DMS 273 (cell line): ENCODE measurements around the gene GOLGA3.
"Not testable (repeated sequence)": the region's sequence is repeated elsewhere in the genome, so short reads cannot be mapped to it uniquely, and the experiment has no call there.

Experiments used
- DNase-seq: peaks from one replicate; lab custom pipeline; 2025; ENCODE audit not compliant: unreplicated experiment; lab: John Stamatoyannopoulos, UW

The GOLGA3 gene

GRCh38 chr12:132754160-132754932 is 74.3 kb downstream of the GOLGA3 start:
- DNase-seq: no peak

- not testable (repeated sequence) for DNase-seq
These were observed 75.0 kb downstream of the GOLGA3 start for GRCh38 chr12:132753670-132754069.

DNA sequence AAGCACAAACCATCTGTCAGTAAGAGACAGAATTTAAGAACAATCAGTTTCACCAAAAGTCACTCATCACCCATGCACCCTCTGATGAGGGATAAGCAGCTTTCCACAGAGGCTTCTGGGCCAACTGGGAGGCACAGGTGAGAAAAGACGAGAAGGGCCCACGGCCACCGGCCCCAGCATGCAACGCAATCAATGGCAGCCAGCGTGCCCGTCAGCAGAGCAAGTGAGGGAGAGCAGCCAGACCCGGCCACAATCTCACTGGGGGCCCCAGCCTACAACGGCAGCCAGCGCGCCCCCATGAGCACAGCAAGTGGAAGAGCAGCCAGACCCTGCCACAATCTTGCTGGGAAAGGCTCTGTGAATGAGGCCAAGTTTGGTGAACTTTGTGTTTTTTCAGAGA is 80.3 kb downstream of the GOLGA3 start:
- no peak for DNase-seq

DNA sequence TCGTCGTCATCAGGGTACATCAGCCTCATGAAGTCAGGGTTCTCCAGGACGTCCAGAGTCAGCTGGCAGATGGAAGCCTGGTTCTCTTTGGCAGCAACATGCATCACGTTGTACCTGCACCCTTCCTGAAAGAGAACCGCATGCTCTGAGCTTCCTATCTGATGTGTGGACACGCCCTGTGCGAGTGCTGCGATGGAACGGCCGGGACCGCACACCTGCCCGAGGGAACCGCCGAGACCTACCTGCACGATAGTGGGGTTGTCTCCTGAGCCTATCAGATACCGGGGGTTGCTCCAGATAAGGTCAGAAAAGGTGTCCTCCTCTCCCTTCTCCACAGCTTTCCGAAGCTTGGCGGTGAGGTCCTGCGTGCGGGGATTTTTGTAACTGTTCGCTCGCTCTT is 80.8 kb downstream of the GOLGA3 start:
- no peak for DNase-seq

DNA sequence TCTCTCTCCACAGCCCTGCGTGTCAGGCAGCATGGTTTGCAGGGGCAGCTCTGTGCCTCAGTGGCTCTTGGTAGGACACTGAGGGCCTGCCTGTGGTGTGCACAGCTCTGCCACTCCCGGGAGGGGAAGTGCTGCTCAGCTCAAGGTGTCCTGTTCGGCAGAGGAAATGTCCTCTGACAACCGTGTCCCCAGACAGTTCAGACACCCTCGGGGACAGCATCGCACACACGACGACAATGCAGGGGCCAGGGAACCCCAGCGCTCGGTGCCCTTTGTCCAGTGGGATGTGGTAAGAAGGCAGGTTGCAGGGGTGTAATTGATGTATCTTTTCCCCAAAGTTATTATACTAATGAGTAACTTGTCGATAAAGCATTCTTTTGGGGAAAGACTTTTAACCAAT is 81.3 kb downstream of the GOLGA3 start:
- no peak for DNase-seq

GRCh38 chr12:132746613-132747012 is 82.1 kb downstream of the GOLGA3 start:
- no peak for DNase-seq

GRCh38 chr12:132743831-132744230 is 84.8 kb downstream of the GOLGA3 start:
- DNase-seq: no peak

DNA sequence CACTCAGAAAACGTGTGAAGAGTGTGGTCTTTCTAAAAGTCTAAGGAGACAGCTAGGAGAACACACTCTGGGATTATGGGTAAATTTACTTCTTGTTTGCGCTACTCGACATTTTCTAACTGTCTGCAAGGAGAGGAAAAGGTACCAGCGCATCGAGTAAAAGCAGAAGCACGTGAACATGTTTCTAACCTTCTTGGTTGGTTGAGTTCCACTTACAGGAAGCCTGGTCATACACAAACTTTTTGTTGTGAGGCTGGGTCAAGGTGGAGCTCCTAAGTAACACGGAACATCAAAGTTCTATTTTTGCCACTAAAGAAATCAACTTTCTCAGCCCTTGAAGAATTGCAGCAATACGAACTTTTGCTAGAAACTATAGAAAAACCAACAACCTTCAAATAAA is 87.0 kb downstream of the GOLGA3 start:
- DNase-seq: no peak

- no peak for DNase-seq
These were observed 88.0 kb downstream of the GOLGA3 start for GRCh38 chr12:132740652-132741051.

GRCh38 chr12:132740313-132740646 is 88.4 kb downstream of the GOLGA3 start:
- no peak for DNase-seq

DNA sequence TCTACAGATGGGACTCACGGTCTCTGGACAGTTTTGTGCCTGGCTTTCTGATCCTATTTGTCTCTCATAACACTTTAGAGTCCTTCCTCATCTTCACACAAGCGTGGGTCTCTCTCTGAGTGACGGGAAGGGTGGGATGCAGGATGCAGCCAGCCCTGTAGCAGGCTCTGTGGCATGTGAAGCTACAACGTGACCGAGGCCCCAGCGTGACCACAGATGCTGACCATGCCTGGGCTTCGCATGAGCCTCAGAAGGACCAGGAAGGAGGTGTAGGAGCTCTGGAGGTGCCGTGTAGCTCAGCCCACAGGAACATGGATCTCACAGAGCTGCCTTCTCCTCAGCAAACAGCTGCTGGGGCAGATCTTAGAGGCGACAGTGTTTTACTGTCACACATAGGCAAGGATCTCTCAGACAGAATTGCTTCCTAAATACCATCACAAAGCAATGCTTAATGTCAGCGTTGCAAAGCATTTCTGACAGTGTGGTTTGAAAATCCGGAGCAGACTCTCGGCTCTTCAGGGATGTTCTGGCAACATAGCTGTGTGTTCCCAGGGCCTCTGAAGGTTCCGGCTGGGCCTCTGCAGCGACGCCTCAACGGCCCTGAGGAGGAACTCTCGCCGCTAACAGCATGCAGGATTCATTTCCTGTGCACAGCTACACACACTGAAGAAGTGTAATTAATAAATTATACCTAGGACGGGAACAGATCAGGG is 88.9 kb downstream of the GOLGA3 start:
- no peak for DNase-seq

GRCh38 chr12:132736913-132737312 is 91.8 kb downstream of the GOLGA3 start:
- DNase-seq: no peak

GRCh38 chr12:132736378-132736777 is 92.3 kb downstream of the GOLGA3 start:
- DNase-seq: no peak

- DNase-seq: no peak
These were observed 93.2 kb downstream of the GOLGA3 start for GRCh38 chr12:132735496-132735895.

DNA sequence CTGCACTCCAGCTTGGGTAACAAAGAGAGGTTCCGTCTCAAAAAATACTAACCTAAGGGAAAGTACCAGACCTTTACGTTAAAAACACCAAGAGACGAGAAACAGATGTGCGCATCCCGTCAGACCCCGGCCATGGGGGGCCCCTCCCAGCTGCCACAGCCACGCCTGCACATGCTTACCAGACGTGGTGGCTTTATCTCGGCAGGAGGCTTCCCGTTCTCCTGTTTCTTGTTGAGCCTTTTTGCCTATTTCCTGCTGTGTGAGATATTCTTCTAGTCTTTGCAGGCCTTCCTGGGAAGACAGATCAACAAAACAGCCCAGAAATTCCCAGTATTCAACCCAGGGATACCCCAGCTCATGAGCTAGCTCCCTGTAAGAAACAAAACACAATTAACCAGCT is 94.5 kb downstream of the GOLGA3 start:
- no peak for DNase-seq

DNA sequence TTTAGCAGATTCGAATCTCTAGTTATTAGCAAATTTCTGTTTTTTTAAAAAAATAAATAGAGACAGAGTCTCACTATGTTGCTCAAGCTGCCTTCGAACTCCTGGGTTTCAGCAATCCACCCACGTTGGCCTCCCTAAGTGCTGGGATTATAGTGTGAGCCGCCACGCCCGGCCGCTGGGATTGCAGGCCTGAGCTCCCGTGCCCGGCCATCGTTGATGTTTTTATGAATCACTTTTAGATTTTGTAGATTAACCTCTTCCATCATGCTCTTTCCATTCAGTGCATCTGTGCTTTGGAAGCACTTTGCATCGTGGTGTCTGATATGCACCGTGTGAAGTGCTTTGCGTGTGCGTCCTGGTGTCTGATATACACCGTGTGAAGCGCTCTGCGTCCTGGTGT is 97.1 kb downstream of the GOLGA3 start:
- DNase-seq: no peak

DNA sequence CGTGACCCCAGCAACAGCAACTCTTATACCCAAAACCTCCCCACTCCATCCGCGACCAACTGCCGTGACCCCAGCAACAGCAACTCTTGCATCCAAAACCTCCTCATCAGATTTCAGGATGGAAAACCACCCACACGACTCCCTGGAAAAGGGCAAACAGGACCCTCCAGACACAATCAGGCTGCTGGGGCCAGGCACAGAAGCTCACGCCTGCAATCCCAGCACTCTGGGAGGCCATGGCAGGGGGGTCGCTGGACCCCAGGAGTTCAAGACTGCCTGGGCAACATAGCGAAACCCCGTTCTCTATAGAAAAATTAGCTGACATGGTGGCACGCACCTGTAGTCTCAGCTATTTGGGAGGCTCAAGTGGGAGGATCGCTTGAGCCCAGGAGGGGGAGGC is 98.3 kb downstream of the GOLGA3 start:
- no peak for DNase-seq

- DNase-seq: peak; percentile 84
These were observed 98.9 kb downstream of the GOLGA3 start for GRCh38 chr12:132729541-132730320.

DNA sequence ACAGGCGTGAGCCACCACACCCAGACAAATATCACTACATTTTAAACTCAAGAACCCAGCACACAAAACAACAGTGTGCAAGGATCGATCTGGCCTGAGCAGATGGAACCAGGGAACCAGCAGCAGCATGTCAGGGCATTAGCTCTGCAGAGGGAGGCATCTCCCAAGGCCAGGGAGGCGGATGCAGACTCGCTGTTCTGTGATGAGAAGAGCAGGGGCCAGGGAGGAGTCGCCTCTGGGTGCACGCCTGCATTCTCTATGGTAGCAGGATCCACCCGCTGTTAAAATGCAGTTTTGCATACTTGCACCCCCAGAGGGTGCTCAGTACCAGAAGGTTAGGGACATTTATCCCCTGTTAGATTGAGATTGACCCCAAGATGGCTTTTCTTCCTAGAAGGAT is 100.2 kb downstream of the GOLGA3 start:
- DNase-seq: no peak

DNA sequence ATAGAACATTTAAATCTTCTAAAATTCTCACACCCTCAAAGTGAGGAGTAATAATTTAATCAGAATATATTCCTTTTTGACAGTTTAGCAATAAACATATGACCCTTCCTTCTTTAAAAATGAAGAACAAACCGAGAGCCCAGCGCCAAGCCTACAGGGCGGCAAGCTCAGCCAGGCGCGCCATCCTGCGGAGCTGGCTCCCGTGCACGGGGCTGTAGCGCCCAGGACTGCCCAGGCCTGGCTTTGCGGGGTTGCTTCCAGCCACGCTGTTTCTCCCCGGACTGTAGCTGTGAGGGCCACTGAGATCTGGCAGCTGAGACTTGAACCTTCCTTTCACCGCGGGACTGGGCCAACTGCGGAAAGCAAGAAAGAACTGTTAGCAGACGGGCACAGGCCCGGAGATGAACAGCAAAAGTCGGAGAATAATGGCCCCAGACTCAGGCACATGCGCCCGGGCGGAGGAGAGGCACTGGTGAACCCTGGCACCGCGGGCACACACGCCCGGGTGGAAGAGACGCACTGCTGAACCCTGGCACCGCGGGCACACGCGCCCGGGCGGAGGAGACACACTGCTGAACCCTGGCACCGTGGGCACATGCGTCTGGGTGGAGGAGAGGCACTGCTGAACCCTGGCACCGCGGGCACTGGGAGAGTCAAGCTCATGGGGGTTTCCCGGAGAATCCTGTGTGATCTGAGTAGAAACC is 101.4 kb downstream of the GOLGA3 start:
- DNase-seq: no peak

GRCh38 chr12:132726386-132726785 is 102.3 kb downstream of the GOLGA3 start:
- no peak for DNase-seq
